ENCODE measurements around the gene GHRH.

GHRH gene

DNA sequence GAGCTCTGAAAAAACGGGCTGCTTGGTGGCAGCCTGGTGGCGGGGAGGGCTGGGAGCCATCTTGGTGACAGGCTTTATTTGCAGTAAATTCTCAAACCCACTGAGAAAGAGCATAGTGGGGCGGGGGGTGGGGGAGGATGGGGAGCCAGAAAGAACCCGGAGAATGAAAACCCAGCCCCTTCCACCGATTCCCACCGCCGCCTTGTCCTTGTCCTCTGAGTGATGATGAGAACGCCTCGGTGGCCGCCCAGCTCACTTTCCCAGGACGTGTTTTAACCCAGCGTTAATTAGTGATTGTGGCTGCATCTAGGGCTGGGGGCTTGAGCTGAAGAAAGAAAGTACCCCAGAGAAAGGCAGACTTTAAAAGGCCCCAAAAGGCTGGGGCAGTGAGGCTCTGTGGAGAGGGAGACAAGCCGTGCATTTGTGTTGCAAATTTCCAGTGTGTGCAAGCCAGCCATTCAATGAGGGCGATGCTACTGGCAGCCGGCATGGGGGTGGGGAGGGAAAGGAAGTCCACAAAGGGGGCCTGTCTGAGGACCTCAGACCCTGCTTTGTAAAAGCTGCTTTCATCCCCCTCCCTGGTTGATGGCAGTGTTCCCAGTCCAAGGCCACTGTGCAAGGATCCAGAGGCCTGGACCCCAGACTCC, 6.2 kb upstream of the GHRH start:
- TF ChIP-seq TEAD4 (IDR thresholded peaks at IDR 0.05) (no peak), CEBPB (IDR thresholded peaks at IDR 0.05) (no peak), TAF1 (IDR thresholded peaks at IDR 0.05; ENCODE audit: low read depth) (no peak), EP300 (IDR thresholded peaks at IDR 0.05; ENCODE audit: borderline replicate concordance) (no peak), FOXM1 (IDR thresholded peaks at IDR 0.05; ENCODE audit: borderline replicate concordance, low read depth) (no peak), TCF12 (IDR thresholded peaks at IDR 0.05; ENCODE audit: low read depth) (no peak), NFIC (IDR thresholded peaks at IDR 0.05) (no peak)
- TF ChIP-seq, protein P1, sequence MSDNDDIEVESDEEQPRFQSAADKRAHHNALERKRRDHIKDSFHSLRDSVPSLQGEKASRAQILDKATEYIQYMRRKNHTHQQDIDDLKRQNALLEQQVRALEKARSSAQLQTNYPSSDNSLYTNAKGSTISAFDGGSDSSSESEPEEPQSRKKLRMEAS (IDR thresholded peaks at IDR 0.05), result no peak
- TF ChIP-seq, protein P2, sequence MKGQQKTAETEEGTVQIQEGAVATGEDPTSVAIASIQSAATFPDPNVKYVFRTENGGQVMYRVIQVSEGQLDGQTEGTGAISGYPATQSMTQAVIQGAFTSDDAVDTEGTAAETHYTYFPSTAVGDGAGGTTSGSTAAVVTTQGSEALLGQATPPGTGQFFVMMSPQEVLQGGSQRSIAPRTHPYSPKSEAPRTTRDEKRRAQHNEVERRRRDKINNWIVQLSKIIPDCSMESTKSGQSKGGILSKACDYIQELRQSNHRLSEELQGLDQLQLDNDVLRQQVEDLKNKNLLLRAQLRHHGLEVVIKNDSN (IDR thresholded peaks at IDR 0.05), result no peak
- TF ChIP-seq, protein P3, sequence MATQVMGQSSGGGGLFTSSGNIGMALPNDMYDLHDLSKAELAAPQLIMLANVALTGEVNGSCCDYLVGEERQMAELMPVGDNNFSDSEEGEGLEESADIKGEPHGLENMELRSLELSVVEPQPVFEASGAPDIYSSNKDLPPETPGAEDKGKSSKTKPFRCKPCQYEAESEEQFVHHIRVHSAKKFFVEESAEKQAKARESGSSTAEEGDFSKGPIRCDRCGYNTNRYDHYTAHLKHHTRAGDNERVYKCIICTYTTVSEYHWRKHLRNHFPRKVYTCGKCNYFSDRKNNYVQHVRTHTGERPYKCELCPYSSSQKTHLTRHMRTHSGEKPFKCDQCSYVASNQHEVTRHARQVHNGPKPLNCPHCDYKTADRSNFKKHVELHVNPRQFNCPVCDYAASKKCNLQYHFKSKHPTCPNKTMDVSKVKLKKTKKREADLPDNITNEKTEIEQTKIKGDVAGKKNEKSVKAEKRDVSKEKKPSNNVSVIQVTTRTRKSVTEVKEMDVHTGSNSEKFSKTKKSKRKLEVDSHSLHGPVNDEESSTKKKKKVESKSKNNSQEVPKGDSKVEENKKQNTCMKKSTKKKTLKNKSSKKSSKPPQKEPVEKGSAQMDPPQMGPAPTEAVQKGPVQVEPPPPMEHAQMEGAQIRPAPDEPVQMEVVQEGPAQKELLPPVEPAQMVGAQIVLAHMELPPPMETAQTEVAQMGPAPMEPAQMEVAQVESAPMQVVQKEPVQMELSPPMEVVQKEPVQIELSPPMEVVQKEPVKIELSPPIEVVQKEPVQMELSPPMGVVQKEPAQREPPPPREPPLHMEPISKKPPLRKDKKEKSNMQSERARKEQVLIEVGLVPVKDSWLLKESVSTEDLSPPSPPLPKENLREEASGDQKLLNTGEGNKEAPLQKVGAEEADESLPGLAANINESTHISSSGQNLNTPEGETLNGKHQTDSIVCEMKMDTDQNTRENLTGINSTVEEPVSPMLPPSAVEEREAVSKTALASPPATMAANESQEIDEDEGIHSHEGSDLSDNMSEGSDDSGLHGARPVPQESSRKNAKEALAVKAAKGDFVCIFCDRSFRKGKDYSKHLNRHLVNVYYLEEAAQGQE (IDR thresholded peaks at IDR 0.05; ENCODE audit: low read depth), result no peak

DNA sequence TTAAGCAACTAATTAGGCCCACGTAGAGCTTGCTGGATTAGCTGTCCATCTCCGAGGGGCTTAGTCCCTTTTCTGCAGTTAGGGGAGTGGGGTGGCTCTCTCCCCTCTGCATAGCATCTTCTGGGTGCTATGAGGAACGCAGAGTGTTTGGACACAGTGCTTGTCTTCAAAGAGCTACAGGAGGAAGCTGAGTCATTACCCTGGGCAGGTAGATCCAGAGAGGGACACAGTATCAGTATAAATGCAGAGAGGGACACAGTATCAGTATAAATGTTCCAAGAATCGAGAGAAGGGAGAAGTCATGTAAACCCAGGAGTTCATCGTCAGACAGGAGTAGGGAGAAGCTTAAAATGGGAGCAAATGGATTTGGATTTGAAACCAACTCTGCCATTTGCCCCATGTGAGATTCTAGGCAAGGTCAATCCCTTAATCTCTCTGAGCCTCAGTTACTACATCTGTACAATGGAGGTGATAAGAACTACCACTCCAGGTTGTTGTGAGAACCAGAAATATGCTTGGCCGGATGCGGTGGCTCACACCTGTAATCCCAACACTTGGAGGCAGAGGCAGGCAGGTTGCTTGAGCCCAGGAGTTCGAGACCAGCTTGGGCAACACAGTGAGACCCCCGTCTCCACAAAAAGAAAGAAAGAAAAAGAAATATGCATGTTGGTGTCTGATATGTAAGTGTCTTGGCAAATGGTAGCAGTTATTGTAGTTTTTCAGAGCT, 5.5 kb upstream of the GHRH start:
- TF ChIP-seq EGR1 (IDR thresholded peaks at IDR 0.05) (no peak), TCF12 (IDR thresholded peaks at IDR 0.05; ENCODE audit: low read depth) (no peak), EP300 (IDR thresholded peaks at IDR 0.05; ENCODE audit: borderline replicate concordance) (no peak), CREB1 (IDR thresholded peaks at IDR 0.05; ENCODE audit: low read depth) (no peak), YY1 (IDR thresholded peaks at IDR 0.05; ENCODE audit: low read depth) (no peak), TEAD4 (IDR thresholded peaks at IDR 0.05) (no peak), FOXM1 (IDR thresholded peaks at IDR 0.05; ENCODE audit: borderline replicate concordance, low read depth) (no peak), RAD21 (IDR thresholded peaks at IDR 0.05; ENCODE audit: low read depth) (no peak), CEBPB (IDR thresholded peaks at IDR 0.05) (no peak)
- TF ChIP-seq, protein P1 (IDR thresholded peaks at IDR 0.05), result no peak
- TF ChIP-seq, protein P3 (IDR thresholded peaks at IDR 0.05; ENCODE audit: low read depth), result no peak

DNA sequence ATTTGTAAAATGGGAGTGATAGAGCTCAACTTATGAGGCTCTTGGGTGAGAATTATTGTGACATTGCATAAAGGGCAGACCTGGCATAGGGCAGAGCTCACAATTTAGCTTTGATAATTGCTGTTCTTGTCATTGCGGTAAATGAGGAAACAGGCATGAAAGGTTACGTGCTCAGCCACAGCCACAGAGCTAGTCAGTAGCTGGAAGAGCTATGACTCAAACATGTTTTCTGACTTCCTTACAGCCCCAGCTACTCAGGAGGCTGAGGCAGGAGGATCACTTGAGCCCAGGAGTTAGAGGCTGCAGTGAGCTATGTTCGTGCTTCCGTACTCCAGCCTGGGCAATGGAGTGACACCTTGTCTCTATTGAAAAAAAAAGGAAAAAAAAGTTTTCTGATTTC, 3.5 kb upstream of the GHRH start:
- TF ChIP-seq TCF12 (IDR thresholded peaks at IDR 0.05; ENCODE audit: low read depth), result no peak
- TF ChIP-seq RAD21 (IDR thresholded peaks at IDR 0.05; ENCODE audit: low read depth), result no peak
- no peak for TF ChIP-seq CEBPB (IDR thresholded peaks at IDR 0.05)
- no peak for TF ChIP-seq TEAD4 (IDR thresholded peaks at IDR 0.05)
- no peak for TF ChIP-seq FOXM1 (IDR thresholded peaks at IDR 0.05; ENCODE audit: borderline replicate concordance, low read depth)
- no peak for TF ChIP-seq TAF1 (IDR thresholded peaks at IDR 0.05; ENCODE audit: low read depth)
- no peak for TF ChIP-seq YY1 (IDR thresholded peaks at IDR 0.05; ENCODE audit: low read depth)
- TF ChIP-seq CREB1 (IDR thresholded peaks at IDR 0.05; ENCODE audit: low read depth), result no peak
- TF ChIP-seq, protein P2 (IDR thresholded peaks at IDR 0.05), result no peak

DNA sequence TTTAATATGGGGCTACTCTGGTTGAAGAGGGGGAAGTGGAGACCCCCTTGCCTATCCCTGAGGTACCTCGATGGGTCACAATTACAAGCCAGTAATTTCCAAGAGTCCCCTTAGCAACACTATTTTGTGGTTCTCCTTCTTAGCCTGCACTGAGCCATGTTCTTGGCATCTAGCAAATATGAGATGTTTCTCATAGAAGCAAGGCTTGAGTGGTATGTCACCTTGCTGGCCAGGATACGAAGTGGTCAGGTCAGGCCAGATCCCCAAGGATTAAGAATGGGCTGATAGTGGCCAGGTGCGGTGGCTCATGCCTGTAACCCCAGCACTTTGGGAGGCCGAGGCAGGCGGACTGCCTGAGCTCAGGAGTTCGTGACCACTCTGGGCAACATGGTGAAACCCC, 2.1 kb upstream of the GHRH start:
- TF ChIP-seq TAF1 (IDR thresholded peaks at IDR 0.05; ENCODE audit: low read depth), result no peak
- TF ChIP-seq, protein P3 (IDR thresholded peaks at IDR 0.05; ENCODE audit: low read depth), result no peak
- TF ChIP-seq, protein P2 (IDR thresholded peaks at IDR 0.05), result no peak
- TF ChIP-seq TEAD4 (IDR thresholded peaks at IDR 0.05), result no peak
- no peak for TF ChIP-seq YY1 (IDR thresholded peaks at IDR 0.05; ENCODE audit: low read depth)
- TF ChIP-seq FOXM1 (IDR thresholded peaks at IDR 0.05; ENCODE audit: borderline replicate concordance, low read depth), result no peak
